GM12874 (cell line): ENCODE measurements around the gene MSTO1.

Experiments used
- CTCF ChIP-seq: IDR thresholded peaks from 2 replicates; pipeline ENCODE4 v1.5.1; 2011; ENCODE audit warnings: low read depth, mild to moderate bottlenecking, control low read depth, low read length, moderate library complexity; ENCODE audit not compliant: insufficient read depth

The MSTO1 gene

GRCh38 chr1:155609515-155610256, at the start of gene MSTO1:
Gene MSTO1 (plus strand): TSS chr1:155610218. CDS start chr1:155610249, 31 bp downstream.
- no peak for TF ChIP-seq CTCF

DNA sequence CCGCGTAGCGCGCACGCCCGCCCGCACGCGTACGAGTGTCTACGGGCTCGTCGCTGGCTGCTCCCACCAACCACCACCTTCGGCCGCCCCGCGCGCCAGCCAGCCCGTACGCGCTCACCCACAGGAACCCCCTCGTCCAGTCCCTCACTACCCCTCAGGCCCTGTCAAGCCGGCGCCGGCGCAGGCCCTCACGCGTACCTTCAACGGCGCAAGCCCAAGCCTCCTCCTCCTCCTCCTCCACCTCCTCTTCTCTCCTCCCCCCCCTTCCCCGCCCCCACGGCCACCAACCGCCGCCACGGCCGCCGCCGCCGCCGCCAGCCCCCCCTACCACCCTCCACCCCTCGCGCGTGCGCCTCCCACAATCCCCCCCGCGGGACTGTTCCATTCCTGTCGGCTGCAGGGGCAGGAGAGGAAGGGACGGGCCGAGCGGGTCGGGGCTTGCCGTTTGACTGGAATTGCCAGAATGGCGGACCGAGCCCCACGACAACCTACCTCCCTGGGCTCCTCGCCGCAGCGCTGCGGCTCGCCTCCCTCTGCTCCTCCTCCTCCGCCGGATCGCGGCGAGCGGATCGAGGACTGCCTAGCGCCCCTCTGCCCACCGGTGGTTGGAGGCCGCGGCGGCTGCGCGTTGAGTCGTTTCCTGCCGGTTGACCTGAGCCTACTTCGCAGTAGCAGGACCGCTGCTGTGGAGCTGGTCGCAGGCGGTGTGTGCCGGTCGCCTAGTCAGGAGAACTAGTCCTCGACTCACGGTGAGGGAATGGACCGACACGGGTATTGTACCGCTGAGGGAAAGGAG, 47.2 kb upstream of the MSTO1 start, which contains the start of gene ASH1L:
Gene ASH1L, minus strand, starts transcription at position 223 of the 796 bp plus-strand sequence. CDS start 41,284 bp downstream, outside the sequence.
- TF ChIP-seq CTCF: no peak

DNA sequence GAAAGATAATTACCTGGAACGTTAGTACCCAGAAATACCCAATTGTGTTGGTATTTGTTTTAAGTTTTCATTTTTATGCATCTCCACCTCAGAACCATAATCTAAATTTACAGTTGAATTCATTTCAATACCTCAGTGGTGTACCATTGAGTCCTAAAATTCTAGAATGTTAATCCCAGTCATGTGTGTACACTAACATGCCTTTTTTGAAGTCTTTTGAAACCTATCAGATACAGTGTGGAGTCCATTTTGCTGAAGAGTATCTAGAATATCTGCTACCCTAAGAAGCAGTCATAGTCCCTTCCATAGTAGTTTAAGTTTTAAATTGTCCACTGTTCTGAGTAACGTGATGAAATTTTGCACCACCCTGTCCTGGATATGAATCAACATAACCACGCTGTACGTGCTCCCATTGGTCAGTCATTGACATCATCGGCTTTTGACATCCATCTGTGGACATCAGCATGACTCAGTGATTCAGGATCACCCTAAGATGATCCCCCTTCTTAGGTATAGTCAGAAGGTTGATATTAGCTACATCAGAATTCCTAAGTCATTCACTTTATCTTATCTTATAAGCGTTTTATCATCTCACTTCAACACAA, 39.9 kb upstream of the MSTO1 start:
- TF ChIP-seq CTCF: no peak

DNA sequence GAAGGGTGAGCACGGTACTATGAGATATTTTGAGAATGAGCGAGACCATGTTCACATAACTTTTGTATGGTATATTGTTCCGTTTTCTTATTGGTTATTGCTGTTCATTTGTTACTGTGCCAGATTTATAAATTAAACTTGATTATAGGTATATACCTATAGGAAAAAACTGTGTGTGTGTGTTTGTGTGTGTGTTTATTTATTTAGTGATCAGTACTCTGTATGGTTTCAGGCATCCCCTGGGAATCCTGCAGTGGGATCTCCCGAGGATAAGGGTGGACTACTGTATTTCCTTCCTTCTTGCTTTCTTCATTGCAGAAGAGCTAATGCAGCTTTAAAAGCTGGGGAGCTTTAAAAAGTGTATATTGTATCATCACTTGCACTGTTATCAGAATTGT, 39.4 kb upstream of the MSTO1 start:
- no peak for TF ChIP-seq CTCF

DNA sequence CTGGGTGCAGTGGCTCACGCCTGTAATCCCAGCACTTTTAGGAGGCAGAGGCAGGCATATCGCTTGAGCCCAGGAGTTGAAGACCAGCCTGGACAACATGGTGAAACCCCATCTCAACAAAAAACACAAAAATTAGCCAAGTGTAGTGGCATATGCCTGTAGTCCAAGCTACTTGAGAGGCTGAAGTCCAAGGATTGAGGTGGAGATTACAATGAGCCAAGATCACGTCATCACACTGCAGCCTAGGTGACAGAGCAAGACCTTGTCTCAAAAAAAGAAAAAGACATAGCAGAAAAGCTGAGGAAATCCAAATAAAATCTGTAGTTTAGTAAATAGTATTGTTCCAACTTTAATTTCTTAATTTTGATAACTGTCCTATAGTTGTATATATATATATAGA, 35.9 kb upstream of the MSTO1 start:
- no peak for TF ChIP-seq CTCF

DNA sequence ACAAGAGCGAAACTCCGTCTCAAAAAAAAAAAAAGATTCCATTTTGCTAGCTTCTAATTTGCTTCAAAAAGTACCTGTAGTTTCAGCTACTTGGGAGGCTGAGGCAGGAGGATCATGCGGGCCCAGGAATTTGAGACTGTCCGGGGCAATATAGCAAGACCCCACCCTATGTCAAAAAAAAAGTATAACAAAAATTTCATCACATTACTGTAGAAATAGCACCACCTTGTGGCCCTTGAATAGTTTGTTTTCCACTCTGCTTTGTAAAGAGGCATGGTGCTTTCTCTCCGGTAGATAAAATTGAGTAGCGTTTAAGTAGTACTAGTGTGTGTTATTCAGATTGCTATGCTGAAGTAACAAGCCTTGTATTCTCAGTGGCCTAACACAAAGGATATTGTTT, 18.2 kb upstream of the MSTO1 start:
- peak; percentile 25; the same call in 1 of the 2 replicates for TF ChIP-seq CTCF

DNA sequence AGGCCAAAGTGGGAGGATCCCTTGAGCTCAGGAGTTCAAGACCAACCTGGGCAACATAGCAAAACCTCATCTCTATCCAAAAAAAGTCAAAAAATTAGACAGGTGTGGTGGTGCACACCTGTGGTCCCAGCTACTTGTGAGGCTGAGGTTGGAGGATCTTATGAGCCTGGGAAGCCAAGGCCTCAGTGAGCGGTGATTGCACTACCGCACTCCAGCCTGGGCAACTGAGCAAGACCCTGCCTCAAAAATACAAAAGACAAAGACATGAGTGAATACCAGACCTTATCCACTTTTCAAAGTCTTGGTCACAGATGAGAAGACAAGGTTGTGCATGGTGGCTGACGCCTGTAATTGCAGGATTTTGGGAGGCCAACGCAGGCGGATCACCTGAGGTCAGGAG, 13.2 kb upstream of the MSTO1 start:
- TF ChIP-seq CTCF: no peak
